DMS79 treated with DMSO at 0.1 percent for 48 hours (cell line): Measurements from ENCODE around the gene SCUBE1.
A peak's percentile ranks its signal among the peaks of the same experiment; 100 is the strongest.
"Not testable (repeated sequence)": the region's sequence is repeated elsewhere in the genome, so short reads cannot be mapped to it uniquely, and the experiment has no call there.

ENCODE experiments used
- DNase-seq: peaks from one replicate; lab custom pipeline; 2025; lab: John Stamatoyannopoulos, UW

Gene SCUBE1

GRCh38 chr22:43301866-43302265 is 41.3 kb downstream of the SCUBE1 start:
- DNase-seq, result no peak

GRCh38 chr22:43300891-43301676 is 42.1 kb downstream of the SCUBE1 start:
- no peak for DNase-seq

- DNase-seq, result no peak
Observed at GRCh38 chr22:43299736-43300135, 43.4 kb downstream of the SCUBE1 start.

GRCh38 chr22:43298062-43298801 is 44.9 kb downstream of the SCUBE1 start:
- DNase-seq, result no peak

GRCh38 chr22:43297270-43298061 is 45.7 kb downstream of the SCUBE1 start:
- DNase-seq, result no peak

- no peak for DNase-seq
Observed at GRCh38 chr22:43296276-43296902, 46.8 kb downstream of the SCUBE1 start.

- DNase-seq, result no peak
Observed at GRCh38 chr22:43295660-43296059, 47.5 kb downstream of the SCUBE1 start.

GRCh38 chr22:43295173-43295572 is 48.0 kb downstream of the SCUBE1 start:
- DNase-seq, result no peak

- DNase-seq, result no peak
Observed at GRCh38 chr22:43293655-43294392, 49.3 kb downstream of the SCUBE1 start.

- DNase-seq, result no peak
Observed at GRCh38 chr22:43293259-43293654, 49.9 kb downstream of the SCUBE1 start.

GRCh38 chr22:43292630-43293018 is 50.5 kb downstream of the SCUBE1 start:
- DNase-seq, result peak; percentile 60

GRCh38 chr22:43291381-43291780 is 51.8 kb downstream of the SCUBE1 start:
- DNase-seq, result no peak

GRCh38 chr22:43289976-43290721 is 53.0 kb downstream of the SCUBE1 start:
- peak; percentile 60 for DNase-seq

- no peak for DNase-seq
Observed at GRCh38 chr22:43289531-43289963, 53.6 kb downstream of the SCUBE1 start.

- peak; percentile 1 for DNase-seq
Observed at GRCh38 chr22:43288807-43289420, 54.3 kb downstream of the SCUBE1 start.

- no peak for DNase-seq
Observed at GRCh38 chr22:43288378-43288777, 54.8 kb downstream of the SCUBE1 start.

- DNase-seq, result no peak
Observed at GRCh38 chr22:43287441-43287840, 55.7 kb downstream of the SCUBE1 start.

GRCh38 chr22:43281394-43281793 is 61.8 kb downstream of the SCUBE1 start:
- DNase-seq, result no peak

- not testable (repeated sequence) for DNase-seq
Observed at GRCh38 chr22:43280523-43280886, 62.7 kb downstream of the SCUBE1 start.

- DNase-seq, result no peak
Observed at GRCh38 chr22:43279867-43280522, 63.2 kb downstream of the SCUBE1 start.
